BLaER1 (cell line): ENCODE data around the gene ELOF1.

Experiments
- H3K27ac ChIP-seq: shearing (Covaris generic); formaldehyde crosslinking; 2 replicates; pipeline ENCODE4 v1.8.1; 2022
- H3K27me3 ChIP-seq: shearing (Covaris generic); formaldehyde crosslinking; 2 replicates; pipeline ENCODE4 v1.8.1; 2022
- H3K36me3 ChIP-seq: shearing (Covaris generic); formaldehyde crosslinking; 2 replicates; pipeline ENCODE4 v1.8.1; 2022
- H3K4me1 ChIP-seq: shearing (Covaris generic); formaldehyde crosslinking; 2 replicates; pipeline ENCODE4 v1.8.1; 2022
- H3K4me2 ChIP-seq: shearing (Covaris generic); formaldehyde crosslinking; 2 replicates; pipeline ENCODE4 v1.8.1; 2022
- H3K4me3 ChIP-seq: shearing (Covaris generic); formaldehyde crosslinking; 2 replicates; pipeline ENCODE4 v1.8.1; 2022
- H3K9ac ChIP-seq: shearing (Covaris generic); formaldehyde crosslinking; 2 replicates; pipeline ENCODE4 v1.8.1; 2022
- H3K9me3 ChIP-seq: shearing (Covaris generic); formaldehyde crosslinking; 2 replicates; pipeline ENCODE4 v1.8.1; 2022
- H4K20me1 ChIP-seq: shearing (Covaris generic); formaldehyde crosslinking; 2 replicates; pipeline ENCODE4 v1.8.1; 2022
- Cebpa-rat ChIP-seq: shearing (Covaris generic); IDR thresholded peaks from 2 replicates; pipeline ENCODE4 v1.8.1; 2022

The ELOF1 gene

DNA sequence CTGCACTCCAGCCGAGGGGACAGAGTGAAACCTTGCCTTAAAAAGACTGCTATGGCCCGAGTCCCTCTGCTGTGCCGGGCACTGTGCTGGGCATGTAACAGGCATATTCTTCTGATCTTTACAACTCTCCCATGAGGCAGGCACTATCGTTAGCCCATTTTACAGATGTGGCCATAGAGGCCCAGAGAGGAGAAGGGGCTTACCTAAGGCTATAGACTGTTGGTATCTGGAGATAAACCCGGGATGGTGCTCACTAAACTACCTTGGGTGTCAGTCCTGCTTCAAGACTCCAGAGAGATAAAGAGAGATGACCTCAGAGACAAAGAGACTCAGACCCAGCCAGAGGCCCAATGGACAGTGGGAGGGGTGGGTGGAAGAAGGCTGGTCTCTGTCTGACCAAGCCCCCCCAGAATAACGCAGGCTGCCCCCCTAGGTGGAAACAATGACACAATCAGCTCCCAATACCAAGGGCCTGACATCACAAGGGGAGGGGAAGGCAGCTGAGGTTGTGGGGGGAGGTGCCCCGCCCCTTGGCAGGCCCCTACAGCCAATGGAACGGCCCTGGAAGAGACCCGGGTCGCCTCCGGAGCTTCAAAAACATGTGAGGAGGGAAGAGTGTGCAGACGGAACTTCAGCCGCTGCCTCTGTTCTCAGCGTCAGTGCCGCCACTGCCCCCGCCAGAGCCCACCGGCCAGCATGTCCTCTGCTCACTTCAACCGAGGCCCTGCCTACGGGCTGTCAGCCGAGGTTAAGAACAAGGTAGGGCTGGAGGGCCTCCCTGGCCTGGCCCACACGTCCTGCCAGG lies 20.6 kb downstream of the ELOF1 start, which contains the start of gene CNN1:
Gene CNN1, plus strand, starts transcription at position 620 of the 805 bp plus-strand sequence. Its CDS starts 77 bp downstream, at position 697.
- no peaks in the 10 kb centered on the region for H4K20me1 ChIP-seq
- H3K9ac ChIP-seq: no peak within 1 kb of the TSS
- H3K4me2 ChIP-seq: peak within 1 kb of the TSS; percentile 17; the same call in 1 of the 2 replicates
- no peaks in the 10 kb centered on the region for H3K36me3 ChIP-seq
- peaks cover 12% of the 10 kb centered on the region; the same call in 1 of the 2 replicates for H3K27me3 ChIP-seq
- H3K9me3 ChIP-seq: no peaks in the 10 kb centered on the region
- no peak within 1 kb of the TSS for H3K27ac ChIP-seq
- H3K4me3 ChIP-seq: no peak within 1 kb of the TSS
- 0 out of 2 replicates have a peak, but pooled peaks cover 8% of the 10 kb centered on the region for H3K4me1 ChIP-seq
- no peak for TF ChIP-seq Cebpa-rat

DNA sequence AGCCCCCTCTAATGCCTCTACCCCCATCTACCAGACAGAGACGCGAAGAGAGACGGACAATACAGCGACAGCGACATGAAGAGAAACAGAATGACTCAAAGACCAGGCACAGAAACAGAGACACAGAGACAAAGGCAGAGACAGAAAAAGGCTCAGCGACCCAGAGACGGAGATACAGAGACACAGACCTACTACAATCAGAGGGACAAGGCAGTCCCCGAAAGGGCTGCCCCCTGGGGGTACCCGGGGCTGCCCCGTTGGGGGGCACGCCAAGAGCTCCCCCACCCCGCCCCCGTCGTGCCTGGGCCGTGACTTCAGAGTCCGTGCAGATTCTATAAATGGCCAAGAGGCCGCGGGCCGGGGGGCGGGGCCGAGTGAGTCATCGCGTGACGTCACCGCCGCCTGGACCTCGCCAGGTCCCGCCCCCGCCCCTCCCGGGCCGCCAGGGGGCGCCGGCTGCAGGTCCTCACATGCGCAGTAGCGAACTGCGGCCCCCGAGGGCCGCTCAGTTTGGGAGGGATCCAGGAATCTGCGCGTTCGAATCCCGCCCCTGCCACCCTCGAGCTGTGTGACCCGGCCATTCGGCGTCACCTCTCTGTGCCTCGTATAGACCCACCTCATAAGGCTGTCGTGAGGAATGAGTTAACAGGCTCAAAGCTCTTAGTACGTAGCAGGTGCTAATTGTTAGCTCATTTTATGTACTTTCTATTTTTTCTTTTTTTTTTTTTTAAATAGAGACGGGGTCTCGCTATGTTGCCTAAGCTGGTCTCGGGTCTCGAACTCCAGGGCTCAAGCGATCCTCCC lies 23.0 kb downstream of the ELOF1 start:
- H3K4me3 ChIP-seq: no peak overlapping the region
- H3K9ac ChIP-seq: no peak overlapping the region
- no peaks in the 10 kb centered on the region for H3K36me3 ChIP-seq
- H4K20me1 ChIP-seq: no peaks in the 10 kb centered on the region
- no peak overlapping the region for H3K27ac ChIP-seq
- H3K4me2 ChIP-seq: peak overlapping the region; percentile 61
- H3K9me3 ChIP-seq: no peaks in the 10 kb centered on the region
- 0 out of 2 replicates have a peak, but pooled peaks cover 8% of the 10 kb centered on the region for H3K4me1 ChIP-seq
- peaks cover 12% of the 10 kb centered on the region; the same call in 1 of the 2 replicates for H3K27me3 ChIP-seq
- no peak for TF ChIP-seq Cebpa-rat

DNA sequence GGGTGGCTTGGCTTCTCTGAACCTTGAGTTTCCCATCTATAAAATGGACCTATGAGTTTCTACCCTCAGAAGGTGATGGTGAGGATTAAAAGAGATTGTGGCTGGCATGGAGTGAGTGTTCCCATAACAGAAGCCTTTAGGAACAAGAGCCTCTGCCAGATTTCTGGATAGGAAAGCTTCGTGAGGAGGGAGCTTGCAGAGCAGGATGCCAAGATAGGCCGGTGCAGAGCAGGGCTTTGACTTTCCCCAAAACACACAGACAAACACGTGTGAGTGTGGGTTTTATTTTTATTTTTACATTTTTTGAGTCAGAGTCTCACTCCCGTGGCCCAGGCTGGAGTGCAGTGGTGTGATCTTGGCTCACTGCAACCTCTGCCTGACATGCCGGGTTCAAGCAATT lies 24.1 kb downstream of the ELOF1 start:
- no peak overlapping the region for H3K9ac ChIP-seq
- H3K4me3 ChIP-seq: no peak overlapping the region
- no peaks in the 10 kb centered on the region for H3K36me3 ChIP-seq
- H4K20me1 ChIP-seq: no peaks in the 10 kb centered on the region
- no peaks in the 10 kb centered on the region for H3K9me3 ChIP-seq
- H3K27me3 ChIP-seq: peaks cover 12% of the 10 kb centered on the region; the same call in 1 of the 2 replicates
- H3K4me1 ChIP-seq: 0 out of 2 replicates have a peak, but pooled peaks cover 8% of the 10 kb centered on the region
- no peak overlapping the region for H3K4me2 ChIP-seq
- TF ChIP-seq Cebpa-rat: no peak
- no peak overlapping the region for H3K27ac ChIP-seq

DNA sequence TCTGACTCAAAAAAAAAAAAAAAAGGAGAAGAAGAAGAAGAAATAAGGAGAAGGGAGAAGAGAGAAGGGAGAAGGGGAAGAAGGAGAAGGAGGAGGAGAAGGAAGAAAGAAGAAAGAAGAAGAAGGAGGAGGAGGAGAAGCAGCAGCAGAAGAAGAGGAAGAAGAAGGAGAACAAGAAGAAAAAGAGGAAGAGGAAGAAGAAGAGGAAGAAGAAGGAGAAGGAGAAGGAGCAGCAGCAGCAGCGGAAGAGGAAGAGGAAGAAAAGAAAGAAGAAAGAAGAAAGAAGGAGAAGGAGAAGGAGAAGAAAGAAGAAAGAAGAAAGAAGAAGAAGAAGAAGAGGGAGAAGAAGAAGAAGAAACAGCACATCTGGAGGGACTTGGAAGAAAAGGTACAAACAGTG lies 24.5 kb downstream of the ELOF1 start:
- Histone ChIP-seq H3K9ac (no peak overlapping the region), H4K20me1 (no peaks in the 10 kb centered on the region), H3K36me3 (no peaks in the 10 kb centered on the region), H3K4me3 (no peak overlapping the region), H3K9me3 (no peaks in the 10 kb centered on the region), H3K27me3 (peaks cover 12% of the 10 kb centered on the region; the same call in 1 of the 2 replicates), H3K27ac (no peak overlapping the region), H3K4me2 (no peak overlapping the region), H3K4me1 (0 out of 2 replicates have a peak, but pooled peaks cover 8% of the 10 kb centered on the region)
- TF ChIP-seq Cebpa-rat: no peak

DNA sequence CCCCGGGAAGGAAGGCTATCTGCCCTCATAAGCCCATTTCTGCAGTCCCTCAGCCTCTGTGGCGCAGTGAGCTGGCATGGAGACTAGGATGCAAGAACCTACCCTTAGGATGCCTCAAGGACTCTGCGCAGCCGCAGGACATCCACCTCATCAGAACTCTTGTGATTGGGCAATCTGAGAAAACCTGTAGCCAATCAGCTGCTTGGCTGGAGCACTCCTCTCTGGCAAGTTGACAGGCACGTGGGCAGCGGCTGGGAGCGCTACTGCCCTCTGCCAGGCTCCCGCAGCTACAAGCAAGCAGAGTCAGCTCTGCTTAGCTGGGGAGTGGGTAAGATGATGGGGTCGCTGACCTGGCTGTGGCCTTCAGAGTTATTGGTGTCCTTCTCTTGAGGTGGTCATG lies 28.6 kb downstream of the ELOF1 start:
- Histone ChIP-seq H4K20me1 (no peaks in the 10 kb centered on the region; the same call in 1 of the 2 replicates), H3K9me3 (no peaks in the 10 kb centered on the region), H3K27ac (no peak overlapping the region), H3K36me3 (0 out of 2 replicates have a peak, but pooled peaks cover 10% of the 10 kb centered on the region), H3K4me3 (no peak overlapping the region), H3K9ac (no peak overlapping the region), H3K4me1 (peaks cover 12% of the 10 kb centered on the region), H3K27me3 (no peaks in the 10 kb centered on the region), H3K4me2 (no peak overlapping the region)
- TF ChIP-seq Cebpa-rat: no peak

DNA sequence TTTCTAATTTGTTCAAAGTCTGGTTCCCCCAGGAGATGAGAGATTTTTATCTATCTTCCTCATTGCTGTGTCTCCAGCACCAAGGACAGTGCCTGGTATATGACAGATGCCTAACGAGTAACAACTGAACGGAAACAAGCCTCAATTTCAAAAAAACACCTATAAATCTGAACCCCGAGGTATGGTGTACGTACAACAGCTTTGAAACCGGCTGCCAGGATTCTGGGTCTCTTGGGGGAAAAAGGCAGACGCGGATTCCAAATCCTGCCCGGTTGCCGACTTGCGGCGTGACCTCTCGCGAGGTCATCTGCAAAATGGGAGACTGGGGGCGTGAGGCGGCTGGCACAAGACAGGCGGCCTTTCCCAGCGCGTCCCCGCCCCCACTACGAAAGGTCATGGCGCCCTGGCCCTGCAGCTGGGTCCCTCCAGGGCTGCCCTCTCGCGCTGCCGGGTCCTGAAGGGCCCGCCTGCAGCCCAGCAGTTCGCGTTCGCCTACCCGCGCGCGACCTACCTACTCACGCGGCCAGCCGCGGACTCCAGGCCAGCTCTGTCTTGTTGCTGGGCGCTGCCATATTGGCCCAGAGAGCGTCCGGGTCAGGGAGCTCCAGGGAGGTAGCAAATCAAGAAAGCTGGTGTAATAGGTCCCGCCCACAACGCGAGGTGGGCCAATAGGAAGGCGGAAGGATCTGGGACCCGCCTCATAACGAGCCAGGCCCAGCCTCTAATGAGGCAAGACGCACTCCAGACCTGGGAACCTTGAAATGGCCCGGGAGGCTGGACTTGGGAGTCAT lies 30.3 kb downstream of the ELOF1 start, which contains the start of gene ECSIT:
Gene ECSIT, minus strand, starts transcription at position 584 of the 791 bp plus-strand sequence. CDS start 9,964 bp downstream, outside the sequence.
- Histone ChIP-seq H4K20me1 (no peaks in the 10 kb centered on the region; the same call in 1 of the 2 replicates), H3K9ac (peak within 1 kb of the TSS; percentile 83), H3K4me3 (peak within 1 kb of the TSS; percentile 81), H3K9me3 (no peaks in the 10 kb centered on the region), H3K27ac (peak within 1 kb of the TSS; percentile 90), H3K4me2 (peak within 1 kb of the TSS; percentile 90), H3K4me1 (peaks cover 12% of the 10 kb centered on the region), H3K36me3 (peaks cover 26% of the 10 kb centered on the region), H3K27me3 (no peaks in the 10 kb centered on the region)
- no peak for TF ChIP-seq Cebpa-rat

DNA sequence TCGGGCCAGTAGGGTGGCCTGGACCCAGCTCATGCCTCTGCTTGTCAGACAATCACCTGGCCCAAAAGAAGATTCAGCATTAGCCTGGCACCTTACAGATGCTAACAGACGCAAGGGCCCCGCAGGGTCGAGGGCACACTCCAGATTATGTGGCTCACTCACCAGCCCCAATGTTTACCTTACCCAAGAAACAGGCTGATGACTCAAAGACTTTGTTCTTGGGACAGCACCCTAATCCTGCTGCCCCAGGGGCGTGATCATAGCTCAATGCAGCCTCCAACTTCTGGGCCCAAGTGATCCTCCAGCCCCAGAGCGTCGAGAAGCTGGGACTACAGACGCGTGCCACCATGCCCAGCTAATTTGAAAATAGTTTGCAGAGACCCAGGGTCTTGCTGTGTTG lies 39.9 kb downstream of the ELOF1 start:
- no peak overlapping the region for H3K9ac ChIP-seq

DNA sequence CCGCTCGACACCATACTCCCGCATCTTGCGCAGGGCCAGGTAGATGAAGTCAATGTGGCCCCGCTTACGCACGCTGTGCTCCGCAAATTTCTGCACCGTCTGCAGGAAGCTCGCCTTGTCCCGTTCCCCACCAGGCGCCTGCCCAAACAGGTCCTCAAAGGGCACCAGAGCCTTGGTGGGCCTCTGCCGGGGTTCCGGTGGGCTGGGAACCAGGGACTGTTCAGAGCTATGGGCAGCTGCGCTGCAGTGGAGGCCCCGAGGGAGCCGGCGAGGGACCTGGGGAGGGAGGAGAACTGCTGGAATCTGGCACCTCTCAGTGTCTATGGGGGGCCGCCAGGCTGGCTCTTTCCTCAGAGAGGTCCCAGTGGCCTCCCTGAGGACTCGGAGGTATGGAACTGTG lies 45.1 kb downstream of the ELOF1 start:
- no peak for TF ChIP-seq Cebpa-rat
- H3K4me2 ChIP-seq: no peak overlapping the region
- no peak overlapping the region for H3K9ac ChIP-seq
- no peak overlapping the region for H3K4me3 ChIP-seq
- H3K27ac ChIP-seq: no peak overlapping the region
- peaks cover 11% of the 10 kb centered on the region; the same call in 1 of the 2 replicates for H4K20me1 ChIP-seq
- H3K9me3 ChIP-seq: no peaks in the 10 kb centered on the region
- H3K36me3 ChIP-seq: peaks cover 80% of the 10 kb centered on the region
- H3K27me3 ChIP-seq: no peaks in the 10 kb centered on the region
- H3K4me1 ChIP-seq: no peaks in the 10 kb centered on the region

More for the DNA sequence above, 39.9 kb downstream of the ELOF1 start:
- peaks cover 34% of the 10 kb centered on the region; the same call in 1 of the 2 replicates for H4K20me1 ChIP-seq
- no peaks in the 10 kb centered on the region for H3K4me1 ChIP-seq
- no peak for TF ChIP-seq Cebpa-rat
- H3K27ac ChIP-seq: no peak overlapping the region
- no peaks in the 10 kb centered on the region for H3K27me3 ChIP-seq
- H3K4me3 ChIP-seq: no peak overlapping the region
- no peaks in the 10 kb centered on the region for H3K9me3 ChIP-seq
- H3K36me3 ChIP-seq: peaks cover 82% of the 10 kb centered on the region
- no peak overlapping the region for H3K4me2 ChIP-seq

DNA sequence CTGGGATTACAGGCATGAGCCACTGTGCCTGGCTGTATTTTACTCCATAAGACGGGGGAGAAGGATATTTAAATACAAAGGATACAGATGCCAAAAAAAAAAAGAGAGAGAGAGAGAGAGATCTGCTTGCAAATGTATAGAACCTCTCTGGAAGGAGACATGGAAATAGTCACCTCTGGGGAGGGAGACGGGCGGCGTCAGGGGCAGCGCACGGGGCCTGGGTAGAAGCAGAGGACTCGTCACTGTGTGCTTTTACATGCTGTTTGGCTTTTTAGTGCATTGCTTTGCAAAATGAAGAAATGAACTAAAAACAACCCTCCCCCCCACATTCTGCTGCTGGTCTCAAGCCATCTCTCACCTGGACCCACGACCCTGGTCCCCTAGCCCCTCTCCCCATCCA lies 48.6 kb downstream of the ELOF1 start:
- Histone ChIP-seq H3K9ac (no peak overlapping the region), H3K4me3 (no peak overlapping the region), H3K27me3 (no peaks in the 10 kb centered on the region), H4K20me1 (no peaks in the 10 kb centered on the region), H3K4me1 (peaks cover 15% of the 10 kb centered on the region), H3K36me3 (peaks cover 61% of the 10 kb centered on the region), H3K9me3 (no peaks in the 10 kb centered on the region), H3K4me2 (no peak overlapping the region), H3K27ac (no peak overlapping the region)
- TF ChIP-seq Cebpa-rat: no peak
